Measurements from ENCODE around the gene BMPER.

Gene BMPER

DNA sequence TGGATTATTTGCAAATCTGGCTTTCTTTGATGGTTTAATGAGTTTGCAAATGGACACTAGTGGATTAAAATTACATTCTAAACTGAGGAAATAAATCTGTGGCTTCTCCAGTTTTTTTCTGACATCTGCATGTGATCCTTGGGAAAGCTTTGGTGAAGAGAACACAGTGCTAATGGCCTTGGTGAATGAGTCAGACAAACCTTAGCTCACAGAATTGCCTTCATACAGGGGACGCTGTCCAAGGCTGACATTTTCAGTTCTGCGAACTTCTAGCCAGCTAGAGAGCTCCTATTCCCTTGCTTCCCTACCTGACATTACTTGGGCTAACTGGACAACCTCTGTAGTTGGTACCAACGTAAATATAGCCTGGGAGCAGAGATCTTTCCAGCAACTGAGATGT lies 21.2 kb downstream of the BMPER start:
- DNase-seq: no peak

DNA sequence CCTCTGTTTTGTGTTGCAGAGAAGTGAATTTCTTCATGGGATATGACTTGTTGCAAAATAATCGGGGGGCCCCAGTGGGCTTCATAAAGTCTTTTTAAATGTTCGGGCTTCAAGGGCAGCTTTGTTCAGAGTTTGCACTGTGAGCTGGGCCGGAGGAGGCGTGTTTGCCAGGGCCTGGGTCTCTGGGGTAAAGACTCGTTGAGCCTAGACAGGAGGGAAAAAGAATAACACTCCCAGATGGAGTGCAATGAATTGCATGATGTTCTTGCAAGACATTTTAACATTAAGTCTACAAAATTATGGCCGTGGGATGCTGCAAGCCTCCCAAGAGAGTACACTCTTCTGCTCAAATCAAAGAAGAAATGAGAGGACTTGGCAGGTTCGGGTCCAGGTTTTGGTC lies 23.6 kb downstream of the BMPER start:
- DNase-seq: no peak

DNA sequence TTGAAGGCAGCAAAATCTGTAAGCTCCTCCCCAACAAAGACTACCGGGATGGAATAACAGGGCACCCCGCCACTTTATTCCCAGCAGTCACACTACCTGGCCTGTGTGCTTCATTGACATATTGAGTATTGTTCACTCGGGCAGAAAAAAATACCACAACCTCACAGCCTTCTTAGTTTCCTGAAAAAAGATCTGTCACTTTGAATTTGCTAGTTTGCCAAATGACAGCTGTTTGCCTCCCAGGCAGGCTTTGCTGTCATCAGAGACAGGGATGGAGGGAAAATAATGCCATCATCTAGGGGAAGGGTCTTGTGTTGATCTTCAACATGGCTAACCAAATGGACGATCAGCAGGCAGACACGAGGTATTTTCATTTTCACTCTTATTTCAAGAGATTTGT lies 26.9 kb downstream of the BMPER start:
- no peak for DNase-seq

GRCh38 chr7:33932832-33933468 lies 27.6 kb downstream of the BMPER start:
- DNase-seq: peak; percentile 83

DNA sequence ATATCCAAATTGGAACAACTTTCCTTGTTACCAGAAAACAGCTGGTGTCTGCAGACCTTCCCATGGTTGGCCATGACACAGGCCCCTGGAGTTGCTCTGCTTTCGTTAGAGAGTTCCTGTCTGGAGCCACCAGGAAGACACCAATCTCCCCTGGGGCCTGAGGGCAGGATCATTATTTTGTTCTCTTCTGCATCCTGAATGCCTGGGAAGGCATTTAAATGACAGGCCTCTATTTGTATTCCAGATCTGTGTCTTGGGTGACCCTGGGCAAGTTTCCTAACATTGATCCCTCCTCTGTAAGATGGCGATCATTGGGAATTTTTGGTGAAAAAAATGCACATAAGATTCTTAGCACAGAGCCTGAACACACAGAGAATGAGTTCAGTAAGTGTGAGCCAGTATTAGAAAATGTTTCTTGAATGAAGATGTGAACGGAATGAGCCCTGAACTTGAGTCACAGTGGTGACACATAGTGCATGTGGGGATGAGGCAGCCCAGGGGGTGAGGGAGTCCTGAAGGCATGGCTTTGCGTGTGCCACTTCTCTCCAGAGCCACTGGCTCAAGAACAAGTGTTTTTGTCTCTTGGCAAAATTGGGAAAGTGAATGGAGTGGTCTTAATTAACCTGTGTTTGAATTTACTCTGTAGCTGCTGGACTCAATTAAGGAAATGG lies 28.4 kb downstream of the BMPER start:
- DNase-seq: no peak

DNA sequence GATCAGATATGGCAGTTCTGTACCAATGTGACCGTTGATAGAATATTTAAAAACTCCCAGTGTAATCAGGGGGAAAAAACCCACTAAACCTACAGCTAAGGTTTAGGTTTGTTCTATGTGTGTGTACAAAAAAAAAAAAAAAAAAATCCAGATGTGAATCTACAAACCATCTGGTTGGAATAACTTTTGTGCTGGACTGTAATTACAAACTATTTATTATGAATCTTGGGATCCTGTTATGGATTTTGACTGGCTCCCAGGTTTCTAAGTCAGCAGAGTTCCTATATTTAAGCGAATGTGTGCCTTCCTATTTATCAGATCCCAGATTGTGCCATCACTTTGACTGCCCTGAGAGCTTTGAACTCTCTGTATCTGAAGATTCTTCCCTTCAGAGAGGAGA lies 29.1 kb downstream of the BMPER start:
- DNase-seq: no peak

- no peak for DNase-seq
These were observed 31.2 kb downstream of the BMPER start for GRCh38 chr7:33936503-33936902.

- no peak for DNase-seq
These were observed 32.5 kb downstream of the BMPER start for GRCh38 chr7:33937871-33938270.

- no peak for DNase-seq
These were observed 33.8 kb downstream of the BMPER start for GRCh38 chr7:33939121-33939520.

DNA sequence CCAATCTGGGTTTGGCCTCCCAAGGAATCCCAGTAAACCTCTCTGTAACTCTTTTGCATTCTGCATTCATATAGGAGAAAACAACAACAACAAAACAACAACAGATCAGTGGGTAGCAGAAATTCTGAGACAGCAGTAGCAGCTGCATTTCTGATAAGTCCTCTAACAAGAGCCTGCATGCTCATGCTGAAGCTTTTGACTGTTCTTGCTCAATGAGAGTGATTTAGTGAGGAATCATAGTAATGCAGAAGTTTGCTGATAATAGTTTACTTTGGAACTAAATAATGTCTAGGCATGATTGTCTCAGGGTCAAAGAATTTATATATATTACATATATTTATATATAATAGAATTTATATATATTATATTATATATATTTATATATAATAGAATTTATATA lies 35.2 kb downstream of the BMPER start:
- DNase-seq: no peak

- DNase-seq: no peak
These were observed 36.1 kb downstream of the BMPER start for GRCh38 chr7:33941418-33941817.

GRCh38 chr7:33946094-33946699 lies 40.9 kb downstream of the BMPER start:
- DNase-seq: no peak

GRCh38 chr7:33950047-33950714 lies 44.8 kb downstream of the BMPER start:
- no peak for DNase-seq

GRCh38 chr7:33952824-33953223 lies 47.5 kb downstream of the BMPER start:
- DNase-seq: no peak

DNA sequence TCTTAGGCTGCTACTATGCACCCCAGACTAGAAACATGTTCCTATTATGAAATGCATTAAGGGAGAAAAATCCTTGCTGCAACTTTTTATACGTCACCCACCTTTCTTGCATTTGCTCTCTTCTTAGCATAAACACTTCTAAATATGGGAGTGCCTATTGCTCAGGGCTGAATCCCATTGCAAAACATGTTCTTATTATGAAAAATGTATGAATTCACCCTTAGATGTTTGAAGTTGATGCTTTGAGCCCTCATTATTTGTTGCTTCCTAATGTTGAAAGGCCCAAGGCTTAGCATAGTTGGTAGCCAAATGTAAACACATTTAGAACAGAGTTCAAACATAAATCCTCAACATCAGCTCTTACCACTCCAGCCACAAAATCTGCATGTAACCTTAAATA lies 52.8 kb downstream of the BMPER start:
- DNase-seq: no peak

DNA sequence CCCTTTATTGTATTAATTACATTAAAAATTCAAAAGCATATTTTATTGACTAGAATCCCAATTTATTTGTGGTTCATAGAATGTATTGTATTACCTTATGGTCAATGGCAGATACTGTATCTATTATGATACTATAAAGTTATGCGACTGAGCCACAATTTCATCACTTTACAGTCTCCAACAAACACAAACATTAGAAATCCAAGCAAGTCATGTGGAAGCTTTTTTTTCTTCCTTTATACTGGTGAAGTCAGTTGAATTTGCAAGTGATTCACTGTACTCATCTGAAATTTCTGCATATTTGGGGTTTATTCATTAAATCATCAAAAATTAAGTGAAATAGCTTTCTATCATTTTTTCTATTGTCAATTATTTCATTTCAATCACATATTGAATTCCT lies 54.3 kb downstream of the BMPER start:
- no peak for DNase-seq

DNA sequence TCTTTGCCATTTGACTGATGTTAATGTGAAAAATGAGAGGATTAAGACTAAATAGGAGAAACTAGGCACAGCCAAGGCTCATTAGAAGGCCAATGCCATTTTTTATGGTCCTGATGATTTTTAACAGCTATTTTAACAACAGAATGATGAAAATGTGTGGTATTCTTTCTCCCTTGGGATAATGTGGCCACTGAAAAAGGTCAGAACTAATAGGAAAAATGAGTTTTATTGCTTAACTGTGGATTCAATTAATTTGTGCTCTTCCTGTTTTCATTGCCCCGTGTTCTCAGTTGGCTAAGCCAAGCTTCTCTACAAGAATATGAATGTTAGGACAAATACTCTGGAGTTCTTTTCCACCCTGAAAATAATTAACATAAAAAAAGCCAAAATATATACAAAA lies 56.6 kb downstream of the BMPER start:
- DNase-seq: no peak

- DNase-seq: no peak
These were observed 59.3 kb downstream of the BMPER start for GRCh38 chr7:33964417-33965182.

GRCh38 chr7:33965183-33965744 lies 59.9 kb downstream of the BMPER start:
- DNase-seq: no peak

GRCh38 chr7:33968591-33968990 lies 63.3 kb downstream of the BMPER start:
- no peak for DNase-seq

DNA sequence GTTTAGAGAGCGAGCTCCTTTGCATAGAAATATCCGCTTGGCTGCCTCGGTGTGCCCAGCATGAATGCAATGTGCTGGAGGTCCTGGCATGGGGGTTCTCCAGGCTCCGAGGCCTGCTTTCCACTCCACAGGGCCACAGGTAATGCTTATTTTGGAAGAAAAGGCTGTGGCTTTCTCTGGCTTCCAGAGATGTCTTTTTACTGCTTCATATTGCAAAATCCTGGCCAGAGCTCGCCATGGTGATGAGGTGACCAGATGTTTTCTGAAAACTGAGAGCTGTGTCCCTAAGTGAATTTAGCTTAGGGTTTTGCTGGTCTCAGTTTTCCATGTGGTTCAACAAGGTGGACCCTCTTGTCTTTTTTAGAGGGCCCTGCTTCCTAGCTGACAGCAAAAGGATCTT lies 65.2 kb downstream of the BMPER start:
- no peak for DNase-seq

- DNase-seq: no peak
These were observed 65.8 kb downstream of the BMPER start for GRCh38 chr7:33971106-33971505.

Measured in activated CD8-positive, alpha-beta memory T cell treated with anti-CD3 and anti-CD28 coated beads, Interleukin-2, amount 50 U/mL, for 48 hours (primary cell).